GM19193 (cell line): ENCODE measurements around the gene BEAN1.

Source experiments
- POLR2A ChIP-seq: IDR thresholded peaks from 4 replicates; pipeline ENCODE4 v1.6.1; 2011; ENCODE audit not compliant: insufficient read depth, insufficient read length; ENCODE audit errors: extremely low read depth

BEAN1 gene

DNA sequence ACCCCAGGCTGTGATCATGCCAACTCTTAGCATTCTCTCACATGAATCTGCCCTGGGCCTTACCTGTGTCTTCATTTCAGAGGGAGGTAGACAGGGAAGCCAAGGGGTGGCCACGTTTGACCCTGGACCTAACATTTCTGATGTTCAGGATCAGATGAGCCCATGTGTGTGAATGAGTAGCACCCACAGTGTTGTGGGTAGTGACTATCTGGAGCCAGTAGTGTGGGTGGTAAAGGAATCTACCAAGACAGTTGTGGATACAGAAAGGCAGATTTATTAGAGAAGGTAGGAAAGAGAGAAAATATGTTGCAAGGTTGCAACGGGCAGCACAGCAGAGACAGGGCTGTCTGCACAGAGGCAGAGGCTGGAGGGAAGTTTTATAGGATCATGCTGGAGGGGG, 62.3 kb downstream of the BEAN1 start:
- TF ChIP-seq POLR2A: no peak

DNA sequence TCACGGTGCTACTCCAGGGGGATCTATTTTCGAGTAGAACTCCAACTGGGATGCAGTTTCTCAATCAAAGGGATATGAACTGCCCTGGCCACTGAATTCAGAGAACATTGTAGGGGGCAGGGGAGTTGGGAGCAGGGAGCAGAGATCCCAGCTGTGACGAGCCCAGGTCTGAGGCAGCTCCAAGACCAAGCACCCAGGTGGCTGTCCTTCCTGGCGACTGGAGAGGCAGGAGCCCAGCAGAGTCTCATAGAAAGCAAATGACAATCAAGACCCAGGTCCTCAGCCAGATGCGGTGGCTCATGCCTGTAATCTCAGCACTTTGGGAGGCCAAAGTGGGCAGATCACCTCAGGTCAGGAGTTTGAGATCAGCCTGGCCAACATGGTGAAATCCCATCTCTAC, 62.7 kb downstream of the BEAN1 start:
- no peak for TF ChIP-seq POLR2A

DNA sequence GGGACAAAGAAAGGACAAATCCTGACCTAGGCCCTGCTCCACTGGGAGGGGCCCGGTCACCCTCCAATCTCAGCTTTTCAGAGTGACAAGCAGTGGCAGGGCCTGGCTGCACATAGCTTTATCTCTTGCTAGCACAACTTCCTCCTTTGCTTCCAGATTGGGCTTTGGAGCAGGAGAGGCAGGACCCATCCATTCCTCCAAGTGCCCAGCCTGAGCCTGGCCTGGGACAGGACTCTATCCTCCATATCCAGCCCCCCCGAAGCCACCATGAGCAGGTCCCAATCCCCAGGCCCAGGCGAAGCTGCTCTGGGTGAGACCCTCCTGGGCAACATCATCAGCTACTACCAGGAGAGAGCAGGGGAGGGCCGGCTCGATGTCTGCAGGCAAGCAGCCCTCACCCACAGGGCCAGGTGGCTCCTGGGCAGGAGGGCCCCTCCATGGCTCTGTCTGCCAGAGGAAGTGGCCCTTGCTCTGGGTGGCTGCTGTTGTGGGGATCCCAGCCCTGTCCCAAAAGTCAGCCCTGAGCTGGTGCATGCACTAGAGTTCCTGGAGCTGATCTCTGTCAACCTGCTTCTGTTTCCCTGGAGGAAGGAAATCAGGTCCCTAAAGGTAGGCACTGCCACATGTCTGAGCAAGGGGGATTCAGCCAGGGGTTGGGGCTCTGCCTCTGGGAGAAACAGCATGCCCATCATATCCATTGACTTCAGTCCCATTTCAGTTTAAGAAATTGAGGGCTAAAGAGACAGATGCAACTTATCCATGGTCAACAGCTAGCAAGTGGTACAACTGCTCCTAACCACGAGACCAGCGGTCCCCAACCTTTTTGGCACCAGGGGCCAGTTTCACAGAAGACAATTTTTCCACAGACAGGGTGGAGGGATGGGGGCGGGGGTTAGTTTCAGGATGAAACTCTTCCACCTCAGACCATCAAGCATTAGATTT, 64.0 kb downstream of the BEAN1 start:
- no peak for TF ChIP-seq POLR2A

DNA sequence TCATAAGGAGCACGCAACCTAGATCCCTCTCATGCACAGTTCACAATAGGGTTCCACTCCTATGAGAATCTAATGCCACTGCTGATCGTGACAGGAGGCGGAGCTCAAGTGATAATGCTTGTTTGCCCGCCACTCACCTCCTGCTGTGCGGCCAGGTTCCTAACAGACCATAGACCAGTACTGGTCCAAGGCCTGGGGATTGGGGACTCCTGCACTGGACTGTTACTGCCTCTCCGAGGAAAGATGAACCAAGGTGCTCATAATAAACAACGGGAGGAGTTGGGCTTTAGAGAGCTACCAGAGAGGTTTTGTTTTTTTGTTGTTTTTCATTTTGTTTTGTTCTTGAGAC, 64.6 kb downstream of the BEAN1 start:
- no peak for TF ChIP-seq POLR2A

DNA sequence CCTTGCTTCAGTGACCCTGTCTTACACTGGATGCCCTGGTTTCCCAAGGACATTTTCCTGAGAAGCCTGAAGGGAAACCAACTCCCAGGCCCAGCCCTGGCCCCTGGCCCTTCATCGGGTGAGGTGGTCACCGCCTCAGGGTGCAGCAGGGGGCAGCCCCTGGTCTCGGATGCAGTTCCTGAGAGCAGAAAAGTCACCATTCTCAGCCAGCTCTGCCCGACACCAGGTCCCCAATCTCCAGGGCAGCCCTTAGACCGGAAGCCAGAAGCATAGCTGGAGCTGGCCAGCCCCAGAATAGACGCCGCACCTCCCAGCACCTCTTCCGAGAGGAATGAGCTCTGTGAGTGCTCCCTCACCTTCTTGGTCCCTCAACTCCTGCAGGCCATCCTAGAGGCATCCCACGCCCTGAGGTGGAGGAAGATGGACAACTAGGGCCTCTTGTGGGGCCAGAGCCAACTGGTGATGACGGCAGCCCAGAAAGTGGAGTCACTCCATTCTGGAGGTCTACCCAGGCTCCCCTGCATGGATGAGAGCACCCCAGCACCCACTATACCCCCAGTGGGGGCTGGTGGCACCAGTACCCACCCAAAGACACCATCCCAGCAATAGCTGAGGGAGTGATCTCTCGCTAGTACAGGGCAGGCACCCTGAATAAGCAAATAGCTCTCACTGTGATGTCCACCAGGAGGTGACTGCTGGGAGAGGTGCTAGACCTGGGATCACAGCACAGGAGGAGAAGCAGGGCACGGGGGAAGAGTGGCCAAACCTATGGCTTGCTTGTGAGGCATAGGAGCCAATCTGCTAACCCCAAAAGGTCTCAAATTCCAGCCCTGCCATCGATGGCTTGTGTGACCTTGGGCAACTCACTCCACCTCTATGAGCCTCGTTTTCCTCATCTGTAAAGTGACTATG, 66.7 kb downstream of the BEAN1 start:
- TF ChIP-seq POLR2A: no peak

DNA sequence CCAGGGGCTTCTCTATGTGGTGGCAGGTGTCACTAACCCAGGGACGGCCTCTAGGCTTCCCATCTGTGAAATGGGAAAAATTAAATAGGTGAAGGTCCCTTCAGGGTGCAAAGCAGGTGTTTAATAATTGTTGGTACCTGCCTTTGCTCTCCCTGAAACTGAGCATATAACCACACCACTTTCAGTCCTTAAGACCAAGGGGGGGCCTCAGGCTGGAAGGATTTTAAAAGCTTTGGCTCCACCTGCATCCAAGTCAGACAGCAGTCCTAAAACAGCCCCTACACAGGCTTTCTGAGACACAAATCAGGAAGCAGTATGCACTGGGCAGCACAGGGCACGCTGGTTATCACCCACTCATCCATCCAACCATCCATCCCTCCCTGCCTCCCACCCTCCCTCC, 67.8 kb downstream of the BEAN1 start:
- no peak for TF ChIP-seq POLR2A

DNA sequence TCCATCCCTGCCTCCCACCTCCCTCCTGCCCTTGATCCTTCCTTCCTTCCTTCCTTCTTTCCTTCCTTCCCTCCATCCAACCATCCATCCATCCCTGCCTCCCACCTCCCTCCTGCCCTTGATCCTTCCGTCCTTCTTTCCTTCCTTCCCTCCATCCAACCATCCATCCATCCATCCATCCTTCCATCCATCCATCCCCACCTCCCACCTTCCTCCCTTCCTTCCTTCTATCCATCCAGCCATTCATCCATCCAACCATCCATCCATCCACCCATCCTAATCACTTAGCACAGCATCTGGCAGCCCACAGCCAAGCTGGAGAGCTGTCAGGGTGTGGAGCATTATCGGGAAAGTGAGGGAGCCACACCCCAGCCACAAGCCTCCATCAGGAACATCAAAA, 68.3 kb downstream of the BEAN1 start:
- no peak for TF ChIP-seq POLR2A

DNA sequence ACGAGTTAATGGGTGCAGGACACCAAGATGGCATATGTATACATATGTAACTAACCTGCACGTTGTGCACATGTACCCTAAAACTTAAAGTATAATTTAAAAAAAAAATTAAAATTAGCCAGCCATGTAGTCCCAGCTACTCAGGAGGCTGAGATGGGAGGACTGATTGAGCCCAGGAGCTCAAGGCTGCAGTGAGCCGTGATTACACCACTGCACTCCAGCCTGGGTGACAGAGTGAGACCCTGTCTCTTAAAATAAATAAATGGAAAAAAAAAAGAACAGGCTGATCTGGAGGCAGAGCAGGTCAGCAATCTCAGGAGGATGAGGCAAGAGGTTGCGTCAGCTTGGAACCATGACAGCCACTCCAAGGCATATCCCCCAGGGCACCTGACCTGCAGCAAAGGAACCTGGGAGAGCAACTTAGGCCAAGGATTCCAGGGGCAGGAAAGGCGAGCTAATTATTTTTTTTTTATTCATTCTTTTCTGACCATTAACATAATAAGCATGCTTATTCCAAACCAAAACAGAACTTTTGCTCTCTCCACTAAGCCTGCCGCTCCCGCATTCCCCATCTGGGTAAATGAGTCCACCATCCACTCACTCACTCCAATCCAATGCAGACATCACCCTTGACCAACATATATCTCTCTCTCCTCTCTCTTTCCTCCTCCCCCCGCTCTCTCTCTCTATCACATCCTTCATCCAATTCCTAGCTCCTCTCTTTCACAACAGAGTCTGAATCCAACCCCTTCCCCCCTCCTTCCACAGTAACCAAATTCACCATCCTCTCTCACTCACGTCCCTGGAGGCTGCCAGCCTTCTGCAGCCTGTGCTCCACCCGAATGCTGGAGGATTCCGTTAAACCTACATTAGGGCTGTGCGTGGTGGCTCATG, 75.2 kb downstream of the BEAN1 start:
- no peak for TF ChIP-seq POLR2A

DNA sequence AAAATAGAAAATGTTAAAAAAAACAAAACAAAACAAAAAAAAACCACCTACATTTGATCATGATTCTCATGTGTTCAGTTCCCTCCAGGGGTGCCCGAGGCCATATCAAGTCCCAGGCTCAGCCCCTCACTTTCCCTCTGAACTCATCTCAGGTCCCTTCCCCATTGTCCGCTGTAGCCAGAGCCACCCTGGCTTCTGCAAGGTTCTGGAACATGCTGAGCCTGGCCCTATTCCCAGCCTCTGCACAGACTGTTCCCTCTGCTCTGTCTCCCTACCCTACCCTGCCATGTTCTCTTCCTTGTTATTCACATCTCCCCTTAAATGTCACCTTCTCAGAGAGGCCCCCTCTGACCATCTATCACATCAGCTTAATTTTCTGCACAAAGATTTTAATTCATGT, 75.9 kb downstream of the BEAN1 start:
- TF ChIP-seq POLR2A: no peak

DNA sequence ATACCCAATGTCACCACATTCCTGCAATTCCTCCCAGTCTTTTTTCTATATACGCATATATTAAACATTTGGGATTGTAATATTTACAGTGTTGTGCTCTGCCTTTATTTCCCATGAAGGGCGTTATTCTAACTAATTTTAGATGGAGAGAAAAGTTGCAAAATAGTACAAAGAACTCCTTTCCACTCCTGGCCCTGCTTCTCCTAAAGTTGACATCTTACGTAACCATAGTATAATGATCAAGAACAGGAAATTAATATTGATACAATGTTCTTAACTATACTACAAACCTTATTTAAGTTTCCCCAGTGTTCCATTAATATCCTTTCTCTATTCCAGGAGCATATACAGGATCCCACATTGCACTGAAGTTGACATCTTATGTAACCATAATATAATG, 76.5 kb downstream of the BEAN1 start:
- TF ChIP-seq POLR2A: no peak

DNA sequence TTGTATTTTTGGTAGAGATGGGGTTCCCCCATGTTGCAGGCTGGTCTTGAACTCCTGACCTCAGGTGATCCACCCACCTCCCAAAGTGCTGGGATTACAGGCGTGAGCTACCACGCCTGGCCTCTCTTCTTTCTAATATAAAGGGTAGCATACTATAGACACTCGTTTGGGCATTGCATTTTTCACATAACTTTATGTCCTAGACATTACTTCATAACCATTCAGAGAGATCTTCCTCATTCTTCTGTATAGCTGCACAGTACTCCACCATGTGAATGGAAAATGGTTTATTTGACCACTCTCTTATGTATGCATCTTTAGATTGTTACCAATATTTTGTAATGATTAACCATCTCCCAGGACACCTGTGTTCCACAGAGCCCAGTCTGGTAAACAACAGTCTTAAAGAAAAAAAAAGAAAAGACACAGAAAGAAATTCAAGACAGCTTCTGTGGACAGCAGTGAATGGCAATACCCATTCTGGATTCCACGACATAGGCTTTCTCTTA, 80.7 kb downstream of the BEAN1 start:
- no peak for TF ChIP-seq POLR2A

DNA sequence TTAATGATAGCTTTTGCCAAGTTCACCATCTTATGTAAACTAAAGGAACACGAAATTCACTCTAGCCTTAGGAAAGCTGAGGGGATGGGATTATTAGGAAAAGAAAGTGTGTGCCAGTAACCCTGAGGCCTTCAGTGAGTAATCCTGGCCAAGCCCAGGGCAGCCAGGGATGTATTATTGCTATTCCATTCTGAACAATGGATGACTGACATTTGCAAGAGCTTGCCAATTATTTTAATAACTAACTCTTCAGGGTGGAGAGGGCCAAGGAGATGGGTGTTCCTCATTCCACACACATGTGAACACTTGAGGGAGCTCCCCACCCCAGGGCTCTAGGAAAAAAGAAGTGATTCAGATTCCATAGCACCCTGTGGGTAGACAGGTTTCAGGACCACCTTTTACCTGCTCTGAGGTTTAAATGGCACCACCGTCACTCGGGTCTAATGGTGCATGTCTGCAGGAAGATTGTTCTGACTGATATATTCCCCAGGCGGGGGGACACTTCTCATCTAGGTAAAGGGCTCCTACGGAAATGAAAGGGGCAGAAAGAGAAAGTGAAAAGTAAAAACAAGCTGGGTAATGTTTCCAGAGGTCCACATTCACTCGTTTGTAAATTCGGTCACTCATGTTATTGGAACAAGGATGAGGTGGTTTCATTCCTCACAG, 81.3 kb downstream of the BEAN1 start:
- no peak for TF ChIP-seq POLR2A

DNA sequence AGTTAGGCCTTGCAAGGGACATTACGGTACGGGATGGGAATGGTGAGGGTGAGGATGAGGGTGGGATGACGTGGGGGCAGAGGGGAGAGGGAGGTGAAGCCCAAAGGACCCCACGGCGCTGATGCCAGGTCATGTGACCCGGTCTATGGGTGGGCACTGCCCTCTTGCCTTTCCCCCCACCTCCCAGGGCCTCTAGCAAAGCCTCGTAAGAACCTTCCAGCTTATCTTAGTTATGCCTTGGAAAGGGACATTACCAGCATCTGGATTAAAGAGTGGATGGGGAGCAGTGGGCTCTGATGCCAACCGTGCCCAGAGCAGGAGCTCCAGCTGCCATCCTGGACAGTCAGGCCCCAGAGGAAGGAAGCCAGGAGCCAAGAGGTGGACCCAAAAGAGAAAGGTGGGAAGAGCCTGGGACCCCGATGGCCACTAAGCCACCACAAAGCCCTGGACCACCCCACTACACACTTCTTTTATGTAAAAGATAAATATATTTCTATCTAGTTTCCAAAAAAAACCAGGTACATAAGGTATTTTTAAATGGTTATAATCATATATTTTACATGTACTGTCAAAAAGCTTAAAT, 81.9 kb downstream of the BEAN1 start:
- TF ChIP-seq POLR2A: no peak

DNA sequence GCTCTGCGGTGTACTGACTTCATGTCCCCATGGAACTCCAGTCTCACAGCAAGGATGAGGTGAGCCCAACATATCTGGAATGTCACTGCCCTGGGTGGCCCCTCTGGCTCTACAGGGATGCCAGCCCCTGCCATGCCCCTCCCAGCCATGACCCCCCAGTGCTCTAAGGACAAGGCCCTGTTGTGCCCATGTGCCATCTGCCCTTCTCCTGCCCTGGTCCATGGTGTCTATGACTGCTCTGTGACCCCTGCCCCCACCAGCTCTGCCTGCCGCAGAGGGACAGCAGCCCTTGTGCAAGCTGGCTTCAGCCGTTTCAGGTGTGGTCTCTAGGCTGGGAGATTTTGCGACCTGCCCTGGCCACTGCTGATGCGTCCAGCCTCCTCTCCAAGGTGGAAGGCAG, 82.5 kb downstream of the BEAN1 start:
- TF ChIP-seq POLR2A: no peak
